ENCODE results near the gene GGT7.
"Not testable (repeated sequence)": the region's sequence is repeated elsewhere in the genome, so short reads cannot be mapped to it uniquely, and the experiment has no call there.

GGT7 gene

DNA sequence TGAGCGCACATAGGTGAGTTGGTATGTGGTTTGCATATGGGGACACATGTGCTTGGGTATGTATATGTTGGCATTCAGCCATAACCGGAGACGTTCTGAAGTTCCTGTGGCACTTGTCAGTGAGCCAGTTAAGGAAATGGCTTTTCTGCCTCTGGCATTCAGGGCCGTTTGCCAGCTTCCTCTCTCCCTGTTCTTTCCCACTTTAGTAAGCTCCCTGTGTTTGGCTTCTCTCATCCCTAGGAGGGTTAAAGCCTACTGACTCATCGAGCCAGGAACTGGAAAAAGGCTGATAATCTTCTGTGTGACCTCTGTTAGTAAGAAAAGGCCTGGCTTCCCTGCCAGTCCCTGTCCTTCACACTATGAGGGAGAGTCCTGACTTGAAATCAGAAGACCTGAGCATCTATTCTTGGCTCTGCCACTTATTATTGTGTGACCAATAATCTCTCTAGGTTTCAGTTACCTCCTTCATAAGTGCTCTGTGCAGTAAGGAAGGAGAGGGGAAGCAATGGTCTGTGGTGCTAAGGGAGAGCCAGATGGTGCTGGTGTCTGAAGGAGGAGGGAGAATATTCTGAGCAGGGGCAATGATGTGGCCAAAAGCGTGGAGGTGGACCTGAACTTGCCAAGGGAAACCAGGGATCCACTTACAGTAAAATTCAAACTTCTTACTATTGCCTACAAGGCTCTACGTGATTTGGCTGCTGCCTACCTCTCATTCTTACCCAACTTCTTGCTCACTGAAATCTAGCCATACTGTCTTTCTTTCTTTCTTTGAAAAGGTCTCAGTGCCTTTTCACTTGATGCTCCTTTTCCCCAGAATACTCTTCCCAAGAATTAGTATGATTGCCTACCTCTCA lies 35.2 kb upstream of the GGT7 start:
- Histone ChIP-seq H3K4me1 (ENCODE audit: control extremely low read depth in 1 of 4, control insufficient read depth in 4 of 4, insufficient read depth in 4 of 4, low read length in 3 of 4) (peaks cover 0 to 13% (median 12%) of the 10 kb centered on the region in 4 experiments), H3K9me3 (ENCODE audit: control extremely low read depth in 1 of 5, control insufficient read depth in 4 of 5, insufficient read depth in 2 of 5, low read depth in 1 of 5, low read length in 4 of 5) (no peaks in the 10 kb centered on the region), H3K27ac (ENCODE audit: insufficient read depth in 1 of 2, low read depth in 1 of 2, low read length in 2 of 2, poor library complexity in 1 of 2, severe bottlenecking in 2 of 2) (peak overlapping the region in 1 of 2 experiments; percentile 54), H3K36me3 (ENCODE audit: control insufficient read depth in 4 of 4, insufficient read depth in 4 of 4, low read length in 3 of 4) (peaks cover 0 to 6% (median 0%) of the 10 kb centered on the region in 4 experiments), H3K4me3 (ENCODE audit: control insufficient read depth in 1 of 7, extremely low read depth in 1 of 7, insufficient read depth in 4 of 7, low read depth in 2 of 7, low read length in 6 of 7) (no peak overlapping the region), H3K27me3 (replicated peaks in 2 of 5; ENCODE audit: control insufficient read depth in 4 of 5, insufficient read depth in 5 of 5, low read length in 4 of 5) (no peaks in the 10 kb centered on the region)
- ChIA-PET POLR2A (no interaction called here), CTCF (no interaction called here)
- peak; percentile 12 to 47 (median 42) for DNase-seq
- WGBS (ENCODE audit: insufficient coverage): 47% methylated on average over 4 of the region's 7 CpGs

DNA sequence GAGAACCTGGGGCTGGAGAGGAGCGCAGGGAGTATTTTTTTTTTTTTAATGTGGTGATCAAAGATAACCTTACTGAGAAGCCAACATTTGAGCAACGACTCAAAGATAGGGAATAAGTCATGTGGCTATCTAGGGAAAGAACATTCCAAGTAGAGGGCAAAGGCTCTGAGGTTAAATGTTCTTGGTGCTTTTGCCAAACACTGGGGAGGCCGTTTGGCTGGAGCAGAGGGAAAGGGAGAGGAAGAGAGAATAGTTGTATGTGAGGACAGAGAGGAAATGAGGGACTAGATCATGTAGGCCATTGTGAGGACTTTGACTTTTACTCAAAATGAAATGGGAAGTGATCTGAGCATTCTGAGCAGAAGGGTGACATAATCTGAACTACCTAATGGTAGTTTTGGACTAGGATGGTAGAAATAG lies 31.6 kb upstream of the GGT7 start:
- WGBS (ENCODE audit: insufficient coverage): 95% methylated on average over 3 of the region's 3 CpGs
- CTCF ChIA-PET: interaction anchor here (0.7 to 1.0 kb wide), 3 partner anchors 28 to 766 kb away, joined by 3 read pairs; no protein-coding TSS in a partner anchor
- Histone ChIP-seq H3K27me3 (replicated peaks in 2 of 5; ENCODE audit: control insufficient read depth in 4 of 5, insufficient read depth in 5 of 5, low read length in 4 of 5) (no peaks in the 10 kb centered on the region), H3K4me3 (ENCODE audit: control insufficient read depth in 1 of 7, extremely low read depth in 1 of 7, insufficient read depth in 4 of 7, low read depth in 2 of 7, low read length in 6 of 7) (no peak overlapping the region), H3K4me1 (ENCODE audit: control extremely low read depth in 1 of 4, control insufficient read depth in 4 of 4, insufficient read depth in 4 of 4, low read length in 3 of 4) (peaks cover 0 to 18% (median 14%) of the 10 kb centered on the region in 4 experiments), H3K9me3 (ENCODE audit: control extremely low read depth in 1 of 5, control insufficient read depth in 4 of 5, insufficient read depth in 2 of 5, low read depth in 1 of 5, low read length in 4 of 5) (no peaks in the 10 kb centered on the region), H3K27ac (ENCODE audit: insufficient read depth in 1 of 2, low read depth in 1 of 2, low read length in 2 of 2, poor library complexity in 1 of 2, severe bottlenecking in 2 of 2) (no peak overlapping the region), H3K36me3 (ENCODE audit: control insufficient read depth in 4 of 4, insufficient read depth in 4 of 4, low read length in 3 of 4) (peaks cover 0 to 12% (median 0%) of the 10 kb centered on the region in 4 experiments)
- no peak for DNase-seq
- POLR2A ChIA-PET: interaction anchor here (0.6 kb wide), 3 partner anchors 52 to 848 kb away, joined by 3 to 6 read pairs (median 4); no protein-coding TSS in a partner anchor

DNA sequence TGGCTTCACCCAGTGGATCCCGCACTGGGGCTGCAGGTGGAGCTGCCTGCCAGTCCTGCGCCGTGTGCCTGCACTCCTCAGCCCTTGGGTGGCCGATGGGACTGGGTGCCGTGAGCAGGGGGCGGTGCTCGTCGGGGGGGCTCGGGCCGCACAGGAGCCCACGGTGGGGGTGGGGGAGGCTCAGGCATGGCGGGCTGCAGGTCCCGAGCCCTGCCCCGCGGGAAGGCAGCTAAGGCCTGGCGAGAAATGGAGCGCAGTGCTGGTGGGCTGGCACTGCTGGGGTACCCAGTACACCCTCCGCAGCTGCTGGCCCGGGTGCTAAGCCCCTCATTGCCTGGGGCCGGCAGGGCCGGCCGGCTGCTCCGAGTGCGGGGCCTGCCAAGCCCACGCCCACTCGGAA lies 26.1 kb upstream of the GGT7 start:
- POLR2A ChIA-PET; H3K9me3 ChIP-seq (ENCODE audit: control extremely low read depth in 1 of 5, control insufficient read depth in 4 of 5, insufficient read depth in 2 of 5, low read depth in 1 of 5, low read length in 4 of 5); H3K27ac ChIP-seq (ENCODE audit: insufficient read depth in 1 of 2, low read depth in 1 of 2, low read length in 2 of 2, poor library complexity in 1 of 2, severe bottlenecking in 2 of 2); CTCF ChIA-PET; H3K4me3 ChIP-seq (ENCODE audit: control insufficient read depth in 1 of 7, extremely low read depth in 1 of 7, insufficient read depth in 4 of 7, low read depth in 2 of 7, low read length in 6 of 7); H3K4me1 ChIP-seq (ENCODE audit: control extremely low read depth in 1 of 4, control insufficient read depth in 4 of 4, insufficient read depth in 4 of 4, low read length in 3 of 4); DNase-seq; H3K27me3 ChIP-seq (replicated peaks in 2 of 5; ENCODE audit: control insufficient read depth in 4 of 5, insufficient read depth in 5 of 5, low read length in 4 of 5): not testable (repeated sequence)
- 100% methylated on average over 7 of the region's 26 CpGs for whole genome bisulfite sequencing (ENCODE audit: insufficient coverage)
- peaks cover 0 to 12% (median 0%) of the 10 kb centered on the region in 4 experiments for H3K36me3 ChIP-seq (ENCODE audit: control insufficient read depth in 4 of 4, insufficient read depth in 4 of 4, low read length in 3 of 4)

DNA sequence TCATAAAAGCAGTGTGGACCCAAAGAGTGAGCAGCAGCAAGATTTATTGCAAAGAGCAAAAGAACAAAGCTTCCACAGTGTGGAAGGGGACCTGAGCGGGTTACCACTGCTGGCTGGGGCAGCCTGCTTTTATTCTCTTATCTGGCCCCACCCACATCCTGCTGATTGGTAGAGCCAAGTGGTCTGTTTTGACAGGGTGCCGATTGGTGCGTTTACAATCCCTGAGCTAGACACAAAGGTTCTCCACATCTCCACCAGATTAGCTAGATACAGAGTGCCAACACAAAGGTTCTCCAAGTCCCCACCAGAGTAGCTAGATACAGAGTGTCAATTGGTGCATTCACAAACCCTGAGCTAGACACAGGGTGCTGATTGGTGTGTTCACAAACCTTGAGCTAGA lies 25.5 kb upstream of the GGT7 start:
- H3K4me3 ChIP-seq (ENCODE audit: control insufficient read depth in 1 of 7, extremely low read depth in 1 of 7, insufficient read depth in 4 of 7, low read depth in 2 of 7, low read length in 6 of 7); H3K9me3 ChIP-seq (ENCODE audit: control extremely low read depth in 1 of 5, control insufficient read depth in 4 of 5, insufficient read depth in 2 of 5, low read depth in 1 of 5, low read length in 4 of 5); CTCF ChIA-PET; POLR2A ChIA-PET; H3K27ac ChIP-seq (ENCODE audit: insufficient read depth in 1 of 2, low read depth in 1 of 2, low read length in 2 of 2, poor library complexity in 1 of 2, severe bottlenecking in 2 of 2); H3K27me3 ChIP-seq (replicated peaks in 2 of 5; ENCODE audit: control insufficient read depth in 4 of 5, insufficient read depth in 5 of 5, low read length in 4 of 5); H3K4me1 ChIP-seq (ENCODE audit: control extremely low read depth in 1 of 4, control insufficient read depth in 4 of 4, insufficient read depth in 4 of 4, low read length in 3 of 4); DNase-seq: not testable (repeated sequence)
- WGBS (ENCODE audit: insufficient coverage): no CpG with 5 or more reads among the region's 3 CpGs
- H3K36me3 ChIP-seq (ENCODE audit: control insufficient read depth in 4 of 4, insufficient read depth in 4 of 4, low read length in 3 of 4): peaks cover 0 to 10% (median 0%) of the 10 kb centered on the region in 4 experiments

DNA sequence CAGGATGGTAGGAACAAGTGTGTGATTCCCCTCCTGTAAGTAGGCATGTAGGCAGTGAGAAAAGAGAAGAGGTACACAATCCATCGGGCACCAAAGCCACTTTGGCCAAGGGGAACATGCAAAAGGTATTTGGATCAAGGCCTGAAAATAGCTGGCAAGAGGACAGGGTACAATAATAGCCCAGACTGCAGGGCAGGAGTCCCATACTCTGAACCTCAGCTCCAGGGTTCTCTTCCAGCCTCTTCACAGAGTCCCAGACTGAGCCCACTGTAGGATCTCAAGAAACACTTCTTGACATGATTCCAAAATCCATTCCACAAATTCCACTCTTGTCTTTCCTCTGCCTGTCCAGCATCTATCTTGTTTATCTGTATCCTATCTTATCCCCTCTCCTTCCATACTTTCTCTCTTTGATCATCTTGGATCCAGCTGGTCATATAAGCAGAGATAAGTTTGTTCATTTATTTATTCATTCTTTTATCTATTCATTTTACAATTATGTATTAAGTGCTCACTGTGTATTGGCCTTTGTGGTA lies 23.5 kb upstream of the GGT7 start:
- CTCF ChIA-PET: no interaction called here
- no peak for DNase-seq
- WGBS (ENCODE audit: insufficient coverage): 100% methylated on average over 1 of the region's 1 CpG
- no peak overlapping the region for H3K27ac ChIP-seq (ENCODE audit: insufficient read depth in 1 of 2, low read depth in 1 of 2, low read length in 2 of 2, poor library complexity in 1 of 2, severe bottlenecking in 2 of 2)
- POLR2A ChIA-PET: no interaction called here
- peaks cover 3 to 16% (median 5%) of the 10 kb centered on the region in 4 experiments for H3K4me1 ChIP-seq (ENCODE audit: control extremely low read depth in 1 of 4, control insufficient read depth in 4 of 4, insufficient read depth in 4 of 4, low read length in 3 of 4)
- no peaks in the 10 kb centered on the region for H3K27me3 ChIP-seq (replicated peaks in 2 of 5; ENCODE audit: control insufficient read depth in 4 of 5, insufficient read depth in 5 of 5, low read length in 4 of 5)
- H3K4me3 ChIP-seq (ENCODE audit: control insufficient read depth in 1 of 7, extremely low read depth in 1 of 7, insufficient read depth in 4 of 7, low read depth in 2 of 7, low read length in 6 of 7): no peak overlapping the region
- H3K9me3 ChIP-seq (ENCODE audit: control extremely low read depth in 1 of 5, control insufficient read depth in 4 of 5, insufficient read depth in 2 of 5, low read depth in 1 of 5, low read length in 4 of 5): no peaks in the 10 kb centered on the region
- peaks cover 0 to 5% (median 0%) of the 10 kb centered on the region in 4 experiments for H3K36me3 ChIP-seq (ENCODE audit: control insufficient read depth in 4 of 4, insufficient read depth in 4 of 4, low read length in 3 of 4)

DNA sequence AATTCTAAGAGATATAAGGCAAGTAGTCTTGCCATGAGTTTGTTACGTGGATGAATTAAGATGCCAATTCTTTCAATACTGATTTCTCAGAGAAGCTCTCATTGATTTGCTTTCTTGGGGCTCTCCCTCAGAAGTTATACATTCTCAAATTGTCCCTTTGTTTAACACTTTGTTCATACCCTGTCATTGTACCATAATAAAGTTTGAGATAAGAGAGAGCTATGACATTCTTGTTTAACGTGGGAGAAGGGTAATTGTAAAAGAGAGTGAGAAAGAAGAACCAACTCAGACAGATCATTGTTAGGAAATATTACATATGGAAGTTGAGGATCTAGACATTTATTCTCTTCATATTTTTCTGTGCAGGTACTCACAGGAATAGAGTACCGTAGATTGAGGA lies 22.8 kb upstream of the GGT7 start:
- H3K27ac ChIP-seq (ENCODE audit: insufficient read depth in 1 of 2, low read depth in 1 of 2, low read length in 2 of 2, poor library complexity in 1 of 2, severe bottlenecking in 2 of 2): no peak overlapping the region
- peaks cover 0 to 4% (median 0%) of the 10 kb centered on the region in 4 experiments for H3K36me3 ChIP-seq (ENCODE audit: control insufficient read depth in 4 of 4, insufficient read depth in 4 of 4, low read length in 3 of 4)
- no peak for DNase-seq
- H3K4me3 ChIP-seq (ENCODE audit: control insufficient read depth in 1 of 7, extremely low read depth in 1 of 7, insufficient read depth in 4 of 7, low read depth in 2 of 7, low read length in 6 of 7): no peak overlapping the region
- peaks cover 3 to 23% (median 5%) of the 10 kb centered on the region in 4 experiments for H3K4me1 ChIP-seq (ENCODE audit: control extremely low read depth in 1 of 4, control insufficient read depth in 4 of 4, insufficient read depth in 4 of 4, low read length in 3 of 4)
- ChIA-PET CTCF (no interaction called here), POLR2A (no interaction called here)
- H3K27me3 ChIP-seq (replicated peaks in 2 of 5; ENCODE audit: control insufficient read depth in 4 of 5, insufficient read depth in 5 of 5, low read length in 4 of 5): no peaks in the 10 kb centered on the region
- no peaks in the 10 kb centered on the region for H3K9me3 ChIP-seq (ENCODE audit: control extremely low read depth in 1 of 5, control insufficient read depth in 4 of 5, insufficient read depth in 2 of 5, low read depth in 1 of 5, low read length in 4 of 5)
- 100% methylated on average over 1 of the region's 3 CpGs for WGBS (ENCODE audit: insufficient coverage)

DNA sequence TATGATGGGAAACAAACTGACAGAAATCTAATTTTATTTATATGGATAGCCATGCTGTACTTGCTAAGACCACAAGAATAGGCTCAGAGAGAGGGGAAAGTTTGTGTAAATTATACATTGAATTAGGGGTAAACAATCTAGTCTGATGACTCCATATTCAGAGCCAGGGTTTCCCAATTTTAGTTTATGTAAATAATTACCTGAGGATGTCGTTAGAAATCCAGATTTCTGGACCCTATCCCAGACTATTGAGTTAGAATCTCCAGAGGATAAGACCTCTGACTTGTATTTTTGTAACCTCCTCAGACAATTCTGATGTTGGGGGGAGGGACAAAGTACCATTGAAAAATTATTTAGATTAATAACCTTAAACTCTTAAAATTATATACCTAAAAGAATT lies 22.1 kb upstream of the GGT7 start:
- Histone ChIP-seq H3K4me1 (ENCODE audit: control extremely low read depth in 1 of 4, control insufficient read depth in 4 of 4, insufficient read depth in 4 of 4, low read length in 3 of 4) (peaks cover 3 to 19% (median 4%) of the 10 kb centered on the region in 4 experiments), H3K27ac (ENCODE audit: insufficient read depth in 1 of 2, low read depth in 1 of 2, low read length in 2 of 2, poor library complexity in 1 of 2, severe bottlenecking in 2 of 2) (no peak overlapping the region), H3K9me3 (ENCODE audit: control extremely low read depth in 1 of 5, control insufficient read depth in 4 of 5, insufficient read depth in 2 of 5, low read depth in 1 of 5, low read length in 4 of 5) (no peaks in the 10 kb centered on the region), H3K4me3 (ENCODE audit: control insufficient read depth in 1 of 7, extremely low read depth in 1 of 7, insufficient read depth in 4 of 7, low read depth in 2 of 7, low read length in 6 of 7) (no peak overlapping the region), H3K27me3 (replicated peaks in 2 of 5; ENCODE audit: control insufficient read depth in 4 of 5, insufficient read depth in 5 of 5, low read length in 4 of 5) (no peaks in the 10 kb centered on the region), H3K36me3 (ENCODE audit: control insufficient read depth in 4 of 4, insufficient read depth in 4 of 4, low read length in 3 of 4) (peaks cover 0 to 3% (median 0%) of the 10 kb centered on the region in 4 experiments)
- ChIA-PET POLR2A (no interaction called here), CTCF (no interaction called here)
- no CpG with 5 or more reads among the region's 1 CpG for WGBS (ENCODE audit: insufficient coverage)
- DNase-seq: no peak
